ENCODE measurements around the gene WWC2. TPM values are rescaled to one million over a fixed set of nuclear protein-coding genes. Genes with fewer than 3 reads are reported as not detected.
A peak's percentile ranks its signal among the peaks of the same experiment; 100 is the strongest.

WWC2 gene
- total RNA-seq, 4 donors from 2014 or later, result 11.2 to 14.7 (median 12.4) TPM

DNA sequence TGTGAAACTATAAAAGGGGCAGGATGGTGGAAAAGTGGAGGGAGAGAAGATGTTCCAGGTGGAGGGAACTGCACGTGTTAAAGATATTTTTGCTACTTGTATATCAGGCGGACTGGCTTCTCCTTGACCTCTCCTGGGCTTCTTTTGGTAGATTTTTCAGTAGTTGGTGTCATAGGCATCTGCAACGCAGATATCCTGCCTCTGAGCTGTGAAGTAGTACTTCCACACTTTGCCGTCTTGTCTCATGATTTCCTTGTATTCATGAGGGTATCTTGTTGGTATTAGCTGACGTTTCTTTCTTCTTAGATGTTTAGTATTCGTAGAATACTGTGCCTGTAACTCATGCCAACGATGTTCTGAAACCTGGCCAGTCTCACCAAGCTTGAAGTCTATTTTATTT is 81.0 kb downstream of the WWC2 start:
- TF ChIP-seq, protein P1, sequence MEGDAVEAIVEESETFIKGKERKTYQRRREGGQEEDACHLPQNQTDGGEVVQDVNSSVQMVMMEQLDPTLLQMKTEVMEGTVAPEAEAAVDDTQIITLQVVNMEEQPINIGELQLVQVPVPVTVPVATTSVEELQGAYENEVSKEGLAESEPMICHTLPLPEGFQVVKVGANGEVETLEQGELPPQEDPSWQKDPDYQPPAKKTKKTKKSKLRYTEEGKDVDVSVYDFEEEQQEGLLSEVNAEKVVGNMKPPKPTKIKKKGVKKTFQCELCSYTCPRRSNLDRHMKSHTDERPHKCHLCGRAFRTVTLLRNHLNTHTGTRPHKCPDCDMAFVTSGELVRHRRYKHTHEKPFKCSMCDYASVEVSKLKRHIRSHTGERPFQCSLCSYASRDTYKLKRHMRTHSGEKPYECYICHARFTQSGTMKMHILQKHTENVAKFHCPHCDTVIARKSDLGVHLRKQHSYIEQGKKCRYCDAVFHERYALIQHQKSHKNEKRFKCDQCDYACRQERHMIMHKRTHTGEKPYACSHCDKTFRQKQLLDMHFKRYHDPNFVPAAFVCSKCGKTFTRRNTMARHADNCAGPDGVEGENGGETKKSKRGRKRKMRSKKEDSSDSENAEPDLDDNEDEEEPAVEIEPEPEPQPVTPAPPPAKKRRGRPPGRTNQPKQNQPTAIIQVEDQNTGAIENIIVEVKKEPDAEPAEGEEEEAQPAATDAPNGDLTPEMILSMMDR (IDR thresholded peaks at IDR 0.05), result no peak
- no peak for TF ChIP-seq POLR2A (IDR thresholded peaks at IDR 0.05)
- H3K4me3 ChIP-seq (ENCODE audit: low read depth, poor library complexity, severe bottlenecking), result no peak overlapping the region
- intact Hi-C loops (cut with DNase I; ENCODE audit: low total_unique reads), result no loop called here
- no peak for DNase-seq (ENCODE audit: low spot score in 2 of 2)
- WGBS, 2 donors, result 69 to 70% methylated on average over 7 of the region's 7 CpGs

DNA sequence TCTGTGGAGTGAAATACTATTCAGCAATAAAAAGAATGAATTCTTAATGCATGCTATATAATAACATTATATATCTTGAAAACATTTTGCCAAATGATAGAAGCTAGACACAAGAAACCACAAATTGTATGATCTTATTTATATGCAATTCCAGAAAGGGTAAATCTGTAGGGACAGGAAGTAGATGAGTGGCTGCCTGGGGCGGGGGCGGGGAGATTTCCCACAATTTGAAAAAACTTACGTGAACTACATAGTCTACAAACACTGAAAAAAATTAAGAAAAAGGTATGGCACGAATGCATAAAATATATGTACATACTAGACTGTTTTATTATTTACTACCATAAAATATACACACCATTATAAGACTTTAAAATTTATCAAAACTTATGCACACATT is 81.6 kb downstream of the WWC2 start:
- DNase-seq (ENCODE audit: low spot score in 2 of 2), result no peak
- H3K4me3 ChIP-seq (ENCODE audit: low read depth, poor library complexity, severe bottlenecking), result no peak overlapping the region
- WGBS, 2 donors, result 87 to 89% methylated on average over 4 of the region's 4 CpGs
- intact Hi-C loops (cut with DNase I; ENCODE audit: low total_unique reads), result no loop called here
- no peak for TF ChIP-seq POLR2A (IDR thresholded peaks at IDR 0.05)
- TF ChIP-seq, protein P1 (IDR thresholded peaks at IDR 0.05), result no peak

GRCh38 chr4:183181081-183181480 is 82.0 kb downstream of the WWC2 start:
- intact Hi-C loops (cut with DNase I; ENCODE audit: low total_unique reads), result no loop called here
- TF ChIP-seq POLR2A (IDR thresholded peaks at IDR 0.05), result no peak
- TF ChIP-seq, protein P1 (IDR thresholded peaks at IDR 0.05), result no peak
- DNase-seq (ENCODE audit: low spot score in 2 of 2), result no peak
- H3K4me3 ChIP-seq (ENCODE audit: low read depth, poor library complexity, severe bottlenecking), result no peak overlapping the region
- WGBS, 2 donors, result 91 to 93% methylated on average over 3 of the region's 3 CpGs

DNA sequence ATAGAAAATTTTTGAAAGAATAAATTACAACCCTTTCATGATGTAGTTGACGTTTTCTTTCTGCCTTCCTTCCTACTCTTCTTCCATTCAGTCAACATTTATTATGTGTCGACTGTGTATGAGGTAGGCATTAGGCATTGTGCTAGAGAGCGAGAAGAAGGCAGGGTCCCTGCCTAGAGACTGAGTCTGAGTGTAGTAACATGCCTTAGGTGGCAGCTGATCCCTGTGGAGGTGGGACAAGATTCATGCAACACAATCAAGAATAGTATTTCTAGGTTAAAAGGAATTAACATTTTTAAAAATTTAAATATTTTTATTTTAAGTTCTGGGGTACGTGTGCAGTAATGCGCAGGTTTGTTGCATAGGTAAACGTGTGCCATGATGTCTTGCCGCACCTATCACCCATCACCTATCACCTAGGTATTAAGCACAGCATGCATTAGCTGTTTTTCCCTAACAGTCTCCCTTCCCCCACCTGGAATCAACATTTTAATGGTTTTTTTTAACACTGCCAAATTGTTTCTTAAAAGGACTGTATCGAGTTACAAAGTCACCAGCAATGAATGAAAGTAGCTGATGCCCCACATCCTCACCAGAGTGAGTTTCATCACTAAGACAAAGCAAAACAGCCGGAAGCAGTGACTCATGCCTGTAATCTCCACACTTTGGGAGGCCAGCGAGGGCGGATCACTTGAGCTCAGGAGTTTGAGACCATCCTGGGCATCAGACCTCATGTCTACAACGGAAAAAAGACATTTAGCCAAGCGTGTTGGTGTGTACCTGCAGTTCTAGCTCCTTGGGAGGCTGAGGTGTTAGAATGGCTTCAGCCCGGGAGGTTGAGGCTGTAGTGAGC is 84.0 kb downstream of the WWC2 start:
- WGBS, 2 donors, result 61 to 67% methylated on average over 14 of the region's 14 CpGs
- no peak for TF ChIP-seq POLR2A (IDR thresholded peaks at IDR 0.05)
- TF ChIP-seq, protein P1 (IDR thresholded peaks at IDR 0.05), result no peak
- peak in 1 of 2 donors; percentile 40 for DNase-seq (ENCODE audit: low spot score in 2 of 2)
- intact Hi-C loops (cut with DNase I; ENCODE audit: low total_unique reads), result no loop called here
- H3K4me3 ChIP-seq (ENCODE audit: low read depth, poor library complexity, severe bottlenecking), result no peak overlapping the region

GRCh38 chr4:183183906-183184535 is 85.0 kb downstream of the WWC2 start:
- intact Hi-C loops (cut with DNase I; ENCODE audit: low total_unique reads), result no loop called here
- no peak for DNase-seq (ENCODE audit: low spot score in 2 of 2)
- 96 to 98% methylated on average over 4 of the region's 4 CpGs for WGBS, 2 donors
- H3K4me3 ChIP-seq (ENCODE audit: low read depth, poor library complexity, severe bottlenecking), result no peak overlapping the region
- no peak for TF ChIP-seq POLR2A (IDR thresholded peaks at IDR 0.05)
- TF ChIP-seq, protein P1 (IDR thresholded peaks at IDR 0.05), result no peak
